Skeletal muscle satellite cell (primary cell): ENCODE results near the gene TDRD9.

Source experiments
- H3K27me3 ChIP-seq: 2 replicates; pipeline ENCODE4 v1.7.0; 2013; ENCODE audit warnings: low read length; ENCODE audit not compliant: control insufficient read depth, insufficient read depth
- H3K36me3 ChIP-seq: 2 replicates; pipeline ENCODE4 v1.7.0; 2013; ENCODE audit warnings: mild to moderate bottlenecking, control low read depth, low read length; ENCODE audit not compliant: insufficient read depth
- H3K4me1 ChIP-seq: 2 replicates; pipeline ENCODE4 v1.7.0; 2013; ENCODE audit warnings: low read length; ENCODE audit not compliant: control insufficient read depth, insufficient read depth
- H3K4me2 ChIP-seq: 2 replicates; pipeline ENCODE4 v1.7.0; 2013; ENCODE audit warnings: mild to moderate bottlenecking, low read length
- H3K4me3 ChIP-seq: 2 replicates; pipeline ENCODE4 v1.7.0; 2013; ENCODE audit warnings: low read length
- H3K9ac ChIP-seq: 2 replicates; pipeline ENCODE4 v1.7.0; 2013; ENCODE audit warnings: mild to moderate bottlenecking, low read depth, low read length, moderate library complexity
- H3K9me3 ChIP-seq: replicated peaks from 2 replicates; pipeline ENCODE4 v1.7.0; 2013; ENCODE audit warnings: mild to moderate bottlenecking, control low read depth, low read length

Gene TDRD9

DNA sequence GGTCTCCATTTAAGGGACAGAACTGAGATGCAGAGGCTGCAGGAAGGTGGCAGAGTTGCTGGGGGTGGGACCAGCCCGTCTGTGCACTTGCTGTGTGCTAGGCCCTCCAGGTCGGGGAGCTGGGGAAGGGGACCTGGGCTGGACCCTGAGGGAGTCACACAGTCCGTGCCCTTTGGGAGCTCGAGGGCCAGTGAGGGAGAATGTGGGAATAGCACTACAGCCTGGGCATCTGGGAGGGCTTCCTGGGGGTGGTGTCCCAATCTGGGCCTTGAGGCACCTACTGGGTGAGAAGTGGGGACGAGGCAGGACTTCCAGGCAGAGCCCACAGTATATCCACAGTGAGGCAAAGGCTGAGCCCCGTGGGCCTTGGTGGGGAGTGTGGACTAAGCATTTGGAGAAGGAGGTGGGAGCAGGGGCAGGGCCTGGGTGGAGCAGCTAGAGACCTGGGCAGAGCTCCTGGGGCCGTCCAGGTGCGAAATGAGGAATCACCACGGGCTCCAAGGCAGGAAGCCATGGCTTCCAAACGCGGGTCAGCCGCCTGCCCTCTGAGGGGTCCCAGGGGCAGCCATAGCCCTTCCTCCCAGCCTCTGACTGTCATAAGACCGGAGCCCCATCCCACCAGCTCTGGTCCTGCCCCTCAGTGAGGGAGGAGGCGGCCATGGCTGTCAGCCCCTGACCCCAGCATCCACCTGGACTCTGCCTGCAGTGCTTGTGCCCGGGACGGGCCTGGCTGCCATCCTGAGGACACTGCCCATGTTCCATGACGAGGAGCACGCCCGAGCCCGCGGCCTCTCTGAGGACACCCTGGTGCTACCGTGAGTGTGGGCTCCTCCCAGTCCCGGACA is 163.9 kb downstream of the TDRD9 start:
- Histone ChIP-seq H3K9ac (no peak overlapping the region), H3K9me3 (no peaks in the 10 kb centered on the region), H3K36me3 (no peaks in the 10 kb centered on the region), H3K4me3 (no peak overlapping the region), H3K27me3 (peaks cover 13% of the 10 kb centered on the region), H3K4me1 (no peaks in the 10 kb centered on the region), H3K4me2 (no peak overlapping the region)

- Histone ChIP-seq H3K9me3 (no peaks in the 10 kb centered on the region), H3K4me2 (no peak overlapping the region), H3K4me1 (no peaks in the 10 kb centered on the region), H3K27me3 (peaks cover 12% of the 10 kb centered on the region), H3K9ac (no peak overlapping the region), H3K4me3 (no peak overlapping the region), H3K36me3 (no peaks in the 10 kb centered on the region)
Observed at GRCh38 chr14:104092931-104093365, 164.7 kb downstream of the TDRD9 start.

DNA sequence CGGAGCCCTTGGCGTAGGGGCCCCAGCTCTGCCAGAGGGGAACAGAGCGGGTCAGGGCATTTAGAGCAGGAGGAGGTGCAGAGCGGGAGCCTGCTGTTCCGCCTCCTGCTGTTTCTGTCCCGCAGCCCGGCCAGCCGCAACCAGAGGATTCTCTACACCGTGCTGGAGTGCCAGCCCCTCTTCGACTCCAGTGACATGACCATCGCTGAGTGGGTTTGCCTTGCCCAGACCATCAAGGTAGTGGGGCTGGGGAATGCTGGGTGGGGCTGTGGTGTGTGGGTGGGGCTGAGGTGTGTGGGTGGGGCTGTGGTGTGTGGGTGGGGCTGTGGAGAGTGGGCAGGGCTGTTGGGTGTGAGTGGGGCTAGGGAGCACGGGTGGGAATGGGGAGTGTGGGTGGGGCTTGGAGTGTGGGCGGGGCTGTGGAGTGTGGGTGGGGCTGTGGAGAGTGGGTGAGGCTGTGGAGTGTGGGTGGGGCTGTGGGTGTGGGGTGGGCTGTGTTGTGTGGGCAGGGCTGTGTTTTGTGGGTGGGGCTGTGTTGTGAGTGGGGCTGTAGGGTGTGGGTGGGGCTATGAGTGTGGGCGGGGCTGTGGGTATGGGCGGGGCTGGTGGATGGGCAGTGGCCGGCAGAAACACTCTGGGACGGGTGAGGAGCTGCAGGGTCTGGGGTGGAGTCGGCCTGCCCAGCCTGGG is 165.3 kb downstream of the TDRD9 start:
- H3K4me1 ChIP-seq = no peaks in the 10 kb centered on the region
- no peak overlapping the region for H3K4me3 ChIP-seq
- peaks cover 12% of the 10 kb centered on the region for H3K27me3 ChIP-seq
- no peaks in the 10 kb centered on the region for H3K36me3 ChIP-seq
- no peak overlapping the region for H3K9ac ChIP-seq
- no peak overlapping the region for H3K4me2 ChIP-seq
- H3K9me3 ChIP-seq = no peaks in the 10 kb centered on the region

DNA sequence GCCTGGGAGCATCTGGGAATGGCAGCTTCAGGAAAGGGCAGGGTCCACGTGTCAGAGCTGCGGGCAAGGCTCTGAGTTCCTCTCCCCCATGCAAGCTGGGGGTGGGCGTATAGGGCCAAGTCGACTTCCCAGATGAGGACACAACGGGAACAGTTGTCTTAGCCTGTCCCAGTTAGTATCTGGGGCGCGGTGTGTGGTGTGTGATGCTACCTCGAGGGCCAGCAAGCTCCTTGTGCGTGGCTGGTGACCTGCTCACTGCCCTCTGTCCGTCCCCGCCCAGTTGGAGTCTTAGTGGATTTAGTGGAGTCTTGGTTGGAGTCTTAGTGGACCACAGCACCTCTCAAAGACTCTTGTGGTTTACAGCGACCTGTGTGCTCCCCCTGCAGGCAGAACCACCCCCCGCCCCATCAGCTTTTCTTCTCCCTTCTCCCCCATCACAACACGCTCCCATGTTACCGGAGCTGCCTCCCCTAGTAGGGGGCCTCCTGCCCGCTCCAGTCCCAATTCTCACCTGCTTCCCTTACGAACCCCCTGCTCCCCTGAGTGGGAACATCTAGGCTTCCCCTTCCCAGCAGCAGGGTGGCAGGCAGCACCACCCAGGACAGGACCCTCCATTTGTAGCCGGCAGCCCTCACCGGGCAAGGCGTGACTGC is 165.9 kb downstream of the TDRD9 start:
- Histone ChIP-seq H3K4me1 (no peaks in the 10 kb centered on the region), H3K9me3 (no peaks in the 10 kb centered on the region), H3K4me3 (no peak overlapping the region), H3K9ac (no peak overlapping the region), H3K27me3 (peaks cover 12% of the 10 kb centered on the region), H3K4me2 (no peak overlapping the region), H3K36me3 (no peaks in the 10 kb centered on the region)

DNA sequence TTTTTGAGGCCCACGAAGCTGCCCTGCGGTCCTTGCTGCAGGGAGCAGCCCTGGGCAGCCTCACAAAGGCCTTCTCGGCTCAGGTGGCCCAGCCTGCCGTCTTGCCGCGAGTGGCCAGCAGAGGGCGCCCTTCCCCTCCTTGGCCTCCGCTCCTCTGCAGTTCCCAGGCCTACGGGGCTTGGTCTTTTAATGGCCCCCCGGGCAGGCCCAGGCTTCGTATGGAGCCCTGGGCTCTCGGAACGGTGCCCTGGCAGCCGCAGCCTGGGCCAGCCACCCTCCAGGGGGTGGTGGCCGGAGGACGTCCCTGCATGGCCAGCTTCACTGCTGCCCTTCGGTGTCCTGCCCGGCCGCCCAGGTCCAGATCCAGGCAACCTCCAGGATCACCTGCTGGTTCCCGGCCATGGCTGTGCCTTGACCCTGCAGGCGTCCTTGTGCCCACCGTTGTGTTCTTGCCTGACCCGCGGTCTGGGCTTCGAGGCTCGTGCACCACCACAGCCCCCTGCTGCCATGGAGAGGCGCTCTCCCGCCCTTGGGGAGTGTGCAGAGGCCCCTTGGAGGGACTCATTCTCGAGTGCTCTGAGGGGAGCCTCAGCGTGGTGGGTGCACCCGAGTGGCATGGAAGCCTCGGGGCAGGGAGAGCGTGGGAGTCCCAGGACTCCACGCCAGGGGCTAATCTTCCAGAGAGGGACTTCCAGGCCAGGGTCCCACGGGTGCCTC is 166.6 kb downstream of the TDRD9 start:
- H3K27me3 ChIP-seq = peaks cover 12% of the 10 kb centered on the region
- no peaks in the 10 kb centered on the region for H3K36me3 ChIP-seq
- H3K9ac ChIP-seq = no peak overlapping the region
- no peak overlapping the region for H3K4me3 ChIP-seq
- no peaks in the 10 kb centered on the region for H3K9me3 ChIP-seq
- H3K4me1 ChIP-seq = no peaks in the 10 kb centered on the region
- no peak overlapping the region for H3K4me2 ChIP-seq

DNA sequence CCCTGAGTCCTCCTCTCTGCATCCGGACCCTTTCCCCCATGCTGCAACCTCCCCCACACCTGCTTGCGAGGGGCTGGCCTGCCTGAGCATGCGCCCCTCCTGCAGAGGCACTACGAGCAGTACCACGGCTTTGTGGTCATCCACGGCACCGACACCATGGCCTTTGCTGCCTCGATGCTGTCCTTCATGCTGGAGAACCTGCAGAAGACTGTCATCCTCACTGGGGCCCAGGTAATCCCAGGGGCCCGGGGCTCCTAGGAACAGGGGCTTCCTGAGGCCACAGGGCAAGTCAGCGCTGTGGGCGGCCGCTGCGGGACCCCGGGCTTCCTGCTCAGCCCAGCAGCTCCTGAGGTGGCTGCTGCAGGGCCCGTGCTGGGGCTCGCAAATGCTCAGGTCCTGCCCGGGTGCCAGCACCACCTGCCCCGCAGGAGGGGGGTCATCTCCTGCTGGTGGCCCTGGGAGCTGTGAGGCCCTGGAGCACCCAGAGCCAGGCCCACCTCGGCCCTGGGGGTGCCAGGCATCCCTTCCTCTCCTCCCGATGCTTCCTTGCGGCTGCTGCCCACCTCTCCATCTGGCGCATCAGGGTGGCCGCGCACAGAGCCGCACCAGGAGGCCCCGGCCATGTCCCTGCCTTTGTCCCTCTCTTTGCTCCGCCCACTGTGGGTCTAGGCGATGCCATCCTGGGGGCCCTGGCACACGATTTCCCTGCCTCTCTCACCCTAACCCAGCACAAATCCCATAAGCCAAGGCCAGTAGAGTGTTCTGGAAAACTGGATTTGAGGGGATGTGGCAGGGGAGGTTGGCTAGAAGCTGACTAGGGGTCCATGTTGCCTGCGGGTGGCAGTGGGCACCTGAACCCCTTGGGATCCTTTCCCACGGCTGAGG is 167.4 kb downstream of the TDRD9 start:
- no peaks in the 10 kb centered on the region for H3K36me3 ChIP-seq
- no peak overlapping the region for H3K4me2 ChIP-seq
- no peak overlapping the region for H3K4me3 ChIP-seq
- peaks cover 12% of the 10 kb centered on the region for H3K27me3 ChIP-seq
- no peaks in the 10 kb centered on the region for H3K4me1 ChIP-seq
- H3K9me3 ChIP-seq = no peaks in the 10 kb centered on the region
- no peak overlapping the region for H3K9ac ChIP-seq

GRCh38 chr14:104096318-104096717 is 168.1 kb downstream of the TDRD9 start:
- Histone ChIP-seq H3K9me3 (no peaks in the 10 kb centered on the region), H3K9ac (no peak overlapping the region), H3K4me2 (no peak overlapping the region), H3K4me3 (no peak overlapping the region), H3K36me3 (no peaks in the 10 kb centered on the region), H3K4me1 (no peaks in the 10 kb centered on the region), H3K27me3 (peaks cover 12% of the 10 kb centered on the region)

- H3K9ac ChIP-seq = no peak overlapping the region
- no peak overlapping the region for H3K4me3 ChIP-seq
Observed at GRCh38 chr14:104096751-104097700, 168.8 kb downstream of the TDRD9 start.

DNA sequence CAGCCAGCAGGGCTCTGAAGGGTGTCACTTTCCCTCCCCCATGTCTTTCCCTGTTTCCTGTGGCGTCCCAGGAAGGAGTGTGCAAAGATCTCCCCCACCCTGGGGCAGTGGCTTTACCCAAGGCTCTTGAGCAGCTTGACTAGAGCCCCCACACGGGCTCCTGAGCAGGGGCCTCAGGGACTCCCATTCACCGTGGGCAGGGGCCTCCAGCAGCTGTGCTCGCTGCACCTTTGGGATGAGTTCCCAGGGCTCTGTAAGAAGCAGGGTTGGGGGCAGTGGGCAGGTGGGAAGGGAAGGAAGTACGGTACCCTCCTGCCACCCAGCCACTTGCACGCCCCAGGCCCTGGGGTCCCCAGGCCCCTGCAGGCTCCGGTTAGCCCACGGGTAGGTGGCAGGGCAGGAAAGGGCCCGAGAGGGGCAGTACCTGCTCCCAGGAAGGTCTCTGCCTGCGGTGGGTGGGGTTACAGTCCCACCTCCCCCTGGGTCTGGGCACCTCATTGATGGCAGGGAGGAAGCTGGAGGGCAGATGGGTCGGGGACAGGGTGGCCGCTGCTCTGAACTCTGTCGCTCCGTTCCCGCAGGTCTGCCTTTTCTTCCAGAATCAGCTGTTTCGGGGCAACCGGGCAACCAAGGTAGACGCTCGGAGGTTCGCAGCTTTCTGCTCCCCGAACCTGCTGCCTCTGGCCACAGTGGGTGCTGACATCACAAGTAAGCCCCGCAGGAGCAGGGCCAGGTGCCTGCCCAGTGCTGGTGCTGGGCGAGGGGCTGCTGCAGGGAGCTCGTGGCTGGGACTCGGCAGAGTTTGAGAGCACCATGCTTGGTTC is 170.2 kb downstream of the TDRD9 start:
- H3K27me3 ChIP-seq = peaks cover 3% of the 10 kb centered on the region
- no peak overlapping the region for H3K9ac ChIP-seq
- no peaks in the 10 kb centered on the region for H3K9me3 ChIP-seq
- H3K4me1 ChIP-seq = no peaks in the 10 kb centered on the region
- H3K4me3 ChIP-seq = no peak overlapping the region
- no peaks in the 10 kb centered on the region for H3K36me3 ChIP-seq
- no peak overlapping the region for H3K4me2 ChIP-seq

More at GRCh38 chr14:104096751-104097700, 168.8 kb downstream of the TDRD9 start:
- H3K4me1 ChIP-seq = no peaks in the 10 kb centered on the region
- H3K27me3 ChIP-seq = peaks cover 5% of the 10 kb centered on the region
- H3K4me2 ChIP-seq = no peak overlapping the region
- no peaks in the 10 kb centered on the region for H3K9me3 ChIP-seq
- H3K36me3 ChIP-seq = no peaks in the 10 kb centered on the region
